ENCODE measurements around the gene C6orf52.

C6orf52 gene

GRCh38 chr6:10643201-10643651, 51.2 kb downstream of the C6orf52 start:
- DNase-seq, result no peak

- no peak for DNase-seq
Observed at GRCh38 chr6:10641528-10641927, 52.9 kb downstream of the C6orf52 start.

GRCh38 chr6:10640412-10640811, 54.0 kb downstream of the C6orf52 start:
- no peak for DNase-seq

GRCh38 chr6:10633216-10633615, 61.2 kb downstream of the C6orf52 start:
- DNase-seq, result no peak

GRCh38 chr6:10630178-10630577, 64.2 kb downstream of the C6orf52 start:
- no peak for DNase-seq

- no peak for DNase-seq
Observed at GRCh38 chr6:10627800-10628199, 66.6 kb downstream of the C6orf52 start.

- DNase-seq, result no peak
Observed at GRCh38 chr6:10626154-10626741, 68.2 kb downstream of the C6orf52 start.

- no peak for DNase-seq
Observed at GRCh38 chr6:10624836-10625235, 69.6 kb downstream of the C6orf52 start.

GRCh38 chr6:10621847-10622246, 72.6 kb downstream of the C6orf52 start:
- DNase-seq, result no peak
